ENCODE results near the gene ALDH5A1.

Gene ALDH5A1

DNA sequence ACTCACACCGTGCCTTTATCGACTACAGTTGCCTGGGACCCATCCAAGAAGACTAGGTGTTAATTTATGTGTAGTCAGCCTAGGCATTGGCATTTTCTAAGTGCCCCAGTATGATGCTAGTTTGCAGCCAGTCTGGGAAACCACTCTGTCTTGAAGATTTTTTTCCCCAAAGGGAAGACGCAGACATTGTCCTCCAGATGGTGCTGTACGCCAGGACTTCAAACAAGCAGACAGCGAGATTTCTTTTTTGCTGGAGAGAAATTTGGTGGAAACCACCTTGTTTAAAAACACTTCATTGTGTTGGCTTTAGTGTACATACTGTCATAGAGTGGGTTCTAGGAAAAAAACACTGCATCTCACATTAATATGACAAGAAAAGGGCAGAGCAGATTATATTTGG lies 30.0 kb downstream of the ALDH5A1 start:
- TF ChIP-seq, protein P1, sequence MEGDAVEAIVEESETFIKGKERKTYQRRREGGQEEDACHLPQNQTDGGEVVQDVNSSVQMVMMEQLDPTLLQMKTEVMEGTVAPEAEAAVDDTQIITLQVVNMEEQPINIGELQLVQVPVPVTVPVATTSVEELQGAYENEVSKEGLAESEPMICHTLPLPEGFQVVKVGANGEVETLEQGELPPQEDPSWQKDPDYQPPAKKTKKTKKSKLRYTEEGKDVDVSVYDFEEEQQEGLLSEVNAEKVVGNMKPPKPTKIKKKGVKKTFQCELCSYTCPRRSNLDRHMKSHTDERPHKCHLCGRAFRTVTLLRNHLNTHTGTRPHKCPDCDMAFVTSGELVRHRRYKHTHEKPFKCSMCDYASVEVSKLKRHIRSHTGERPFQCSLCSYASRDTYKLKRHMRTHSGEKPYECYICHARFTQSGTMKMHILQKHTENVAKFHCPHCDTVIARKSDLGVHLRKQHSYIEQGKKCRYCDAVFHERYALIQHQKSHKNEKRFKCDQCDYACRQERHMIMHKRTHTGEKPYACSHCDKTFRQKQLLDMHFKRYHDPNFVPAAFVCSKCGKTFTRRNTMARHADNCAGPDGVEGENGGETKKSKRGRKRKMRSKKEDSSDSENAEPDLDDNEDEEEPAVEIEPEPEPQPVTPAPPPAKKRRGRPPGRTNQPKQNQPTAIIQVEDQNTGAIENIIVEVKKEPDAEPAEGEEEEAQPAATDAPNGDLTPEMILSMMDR (tag by site-specific recombination; IDR thresholded peaks at IDR 0.05), result peak; percentile 37; the same call in 1 of the 2 replicates
- TF ChIP-seq ZNF549 (tag by site-specific recombination; IDR thresholded peaks at IDR 0.05) (no peak), ZNF654 (tag by site-specific recombination; IDR thresholded peaks at IDR 0.05; ENCODE audit: low read depth) (peak; percentile 72)
- H3K4me1 ChIP-seq (ENCODE audit: control insufficient read depth, insufficient read depth, low read length), result no peaks in the 10 kb centered on the region
- H3K9me3 ChIP-seq (ENCODE audit: control insufficient read depth, insufficient read depth, low read depth, low read length), result no peaks in the 10 kb centered on the region
- peaks cover 0 to 7% of the 10 kb centered on the region in 2 experiments; a peak in 1 of 3 replicates for H3K36me3 ChIP-seq (ENCODE audit: control insufficient read depth in 2 of 2, insufficient read depth in 1 of 2, low read length in 2 of 2)
- H3K4me3 ChIP-seq (ENCODE audit: low read depth, low read length), result no peak overlapping the region
- ChIA-PET POLR2A (interaction anchor here (0.7 kb wide), 1 partner anchor 88 kb away, joined by 4 read pairs; no protein-coding TSS in a partner anchor), CTCF (interaction anchor here (0.5 to 3.7 kb wide), 14 partner anchors 13 to 1221 kb away, joined by 3 to 32 read pairs (median 6); partner anchors contain the start of gene ALDH5A1)
- no peak overlapping the region for H3K27ac ChIP-seq (ENCODE audit: extremely low read depth, low read depth, low read length)

DNA sequence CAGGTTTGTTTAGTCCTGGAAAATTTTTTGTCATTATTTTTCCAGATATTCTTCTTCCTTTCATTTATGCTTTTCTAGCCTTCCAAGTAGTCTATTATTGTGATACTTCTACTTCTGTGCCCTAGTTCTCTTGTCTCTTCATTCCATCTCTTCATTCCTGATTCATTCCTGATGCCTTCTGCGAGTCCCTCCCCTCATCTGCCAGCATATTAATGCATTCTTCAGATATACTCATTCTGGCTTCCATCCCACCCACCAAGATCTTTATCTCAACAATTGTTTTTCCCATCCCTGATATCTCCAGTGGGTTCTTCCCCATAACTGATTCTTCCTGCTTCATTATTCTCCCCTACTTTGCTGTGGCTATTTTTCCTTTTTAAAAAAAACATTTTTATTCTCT lies 35.2 kb downstream of the ALDH5A1 start:
- TF ChIP-seq ZNF354C (tag by site-specific recombination; IDR thresholded peaks at IDR 0.05; ENCODE audit: borderline replicate concordance, low read depth) (no peak), ZBTB17 (tag by site-specific recombination; IDR thresholded peaks at IDR 0.05) (no peak), ZNF514 (tag by site-specific recombination; IDR thresholded peaks at IDR 0.05) (no peak), ZNF404 (tag by site-specific recombination; IDR thresholded peaks at IDR 0.05) (no peak), ZNF433 (tag by site-specific recombination; IDR thresholded peaks at IDR 0.05; ENCODE audit: low read depth) (no peak), ZNF473 (tag by site-specific recombination; IDR thresholded peaks at IDR 0.05) (no peak), ZFP41 (tag by site-specific recombination; IDR thresholded peaks at IDR 0.05; ENCODE audit: borderline replicate concordance) (no peak), ZXDB (tag by site-specific recombination; IDR thresholded peaks at IDR 0.05) (no peak), ZBTB20 (tag by site-specific recombination; IDR thresholded peaks at IDR 0.05) (no peak), ZFHX2 (tag by site-specific recombination; conservative IDR thresholded peaks at IDR 0.05) (no peak), ZNF610 (tag by site-specific recombination; IDR thresholded peaks at IDR 0.05; ENCODE audit: borderline replicate concordance) (no peak)
- TF ChIP-seq, protein P2, sequence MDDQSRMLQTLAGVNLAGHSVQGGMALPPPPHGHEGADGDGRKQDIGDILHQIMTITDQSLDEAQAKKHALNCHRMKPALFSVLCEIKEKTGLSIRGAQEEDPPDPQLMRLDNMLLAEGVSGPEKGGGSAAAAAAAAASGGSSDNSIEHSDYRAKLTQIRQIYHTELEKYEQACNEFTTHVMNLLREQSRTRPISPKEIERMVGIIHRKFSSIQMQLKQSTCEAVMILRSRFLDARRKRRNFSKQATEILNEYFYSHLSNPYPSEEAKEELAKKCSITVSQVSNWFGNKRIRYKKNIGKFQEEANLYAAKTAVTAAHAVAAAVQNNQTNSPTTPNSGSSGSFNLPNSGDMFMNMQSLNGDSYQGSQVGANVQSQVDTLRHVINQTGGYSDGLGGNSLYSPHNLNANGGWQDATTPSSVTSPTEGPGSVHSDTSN (CRISPR knock-in tag; IDR thresholded peaks at IDR 0.05), result no peak
- TF ChIP-seq, protein P3, sequence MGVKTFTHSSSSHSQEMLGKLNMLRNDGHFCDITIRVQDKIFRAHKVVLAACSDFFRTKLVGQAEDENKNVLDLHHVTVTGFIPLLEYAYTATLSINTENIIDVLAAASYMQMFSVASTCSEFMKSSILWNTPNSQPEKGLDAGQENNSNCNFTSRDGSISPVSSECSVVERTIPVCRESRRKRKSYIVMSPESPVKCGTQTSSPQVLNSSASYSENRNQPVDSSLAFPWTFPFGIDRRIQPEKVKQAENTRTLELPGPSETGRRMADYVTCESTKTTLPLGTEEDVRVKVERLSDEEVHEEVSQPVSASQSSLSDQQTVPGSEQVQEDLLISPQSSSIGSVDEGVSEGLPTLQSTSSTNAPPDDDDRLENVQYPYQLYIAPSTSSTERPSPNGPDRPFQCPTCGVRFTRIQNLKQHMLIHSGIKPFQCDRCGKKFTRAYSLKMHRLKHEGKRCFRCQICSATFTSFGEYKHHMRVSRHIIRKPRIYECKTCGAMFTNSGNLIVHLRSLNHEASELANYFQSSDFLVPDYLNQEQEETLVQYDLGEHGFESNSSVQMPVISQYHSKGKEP (tag by site-specific recombination; IDR thresholded peaks at IDR 0.05), result no peak
- TF ChIP-seq, protein P4, sequence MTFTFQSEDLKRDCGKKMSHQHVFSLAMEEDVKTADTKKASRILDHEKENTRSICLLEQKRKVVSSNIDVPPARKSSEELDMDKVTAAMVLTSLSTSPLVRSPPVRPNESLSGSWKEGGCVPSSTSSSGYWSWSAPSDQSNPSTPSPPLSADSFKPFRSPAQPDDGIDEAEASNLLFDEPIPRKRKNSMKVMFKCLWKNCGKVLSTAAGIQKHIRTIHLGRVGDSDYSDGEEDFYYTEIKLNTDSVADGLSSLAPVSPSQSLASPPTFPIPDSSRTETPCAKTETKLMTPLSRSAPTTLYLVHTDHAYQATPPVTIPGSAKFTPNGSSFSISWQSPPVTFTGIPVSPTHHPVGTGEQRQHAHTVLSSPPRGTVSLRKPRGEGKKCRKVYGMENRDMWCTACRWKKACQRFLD (tag by site-specific recombination; IDR thresholded peaks at IDR 0.05), result no peak
- TF ChIP-seq, protein P5, sequence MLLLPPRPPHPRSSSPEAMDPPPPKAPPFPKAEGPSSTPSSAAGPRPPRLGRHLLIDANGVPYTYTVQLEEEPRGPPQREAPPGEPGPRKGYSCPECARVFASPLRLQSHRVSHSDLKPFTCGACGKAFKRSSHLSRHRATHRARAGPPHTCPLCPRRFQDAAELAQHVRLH (tag by site-specific recombination; IDR thresholded peaks at IDR 0.05), result no peak
- TF ChIP-seq, protein P6, sequence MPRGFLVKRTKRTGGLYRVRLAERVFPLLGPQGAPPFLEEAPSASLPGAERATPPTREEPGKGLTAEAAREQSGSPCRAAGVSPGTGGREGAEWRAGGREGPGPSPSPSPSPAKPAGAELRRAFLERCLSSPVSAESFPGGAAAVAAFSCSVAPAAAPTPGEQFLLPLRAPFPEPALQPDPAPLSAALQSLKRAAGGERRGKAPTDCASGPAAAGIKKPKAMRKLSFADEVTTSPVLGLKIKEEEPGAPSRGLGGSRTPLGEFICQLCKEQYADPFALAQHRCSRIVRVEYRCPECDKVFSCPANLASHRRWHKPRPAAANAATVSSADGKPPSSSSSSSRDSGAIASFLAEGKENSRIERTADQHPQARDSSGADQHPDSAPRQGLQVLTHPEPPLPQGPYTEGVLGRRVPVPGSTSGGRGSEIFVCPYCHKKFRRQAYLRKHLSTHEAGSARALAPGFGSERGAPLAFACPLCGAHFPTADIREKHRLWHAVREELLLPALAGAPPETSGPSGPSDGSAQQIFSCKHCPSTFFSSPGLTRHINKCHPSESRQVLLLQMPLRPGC (tag by site-specific recombination; IDR thresholded peaks at IDR 0.05), result no peak
- no peaks in the 10 kb centered on the region for H3K9me3 ChIP-seq (ENCODE audit: control insufficient read depth, insufficient read depth, low read depth, low read length)
- peaks cover 7 to 12% of the 10 kb centered on the region in 2 experiments; a peak in 2 of 3 replicates for H3K36me3 ChIP-seq (ENCODE audit: control insufficient read depth in 2 of 2, insufficient read depth in 1 of 2, low read length in 2 of 2)
- no peak overlapping the region for H3K4me3 ChIP-seq (ENCODE audit: low read depth, low read length)
- CTCF ChIA-PET, result interaction anchor here (0.6 to 2.8 kb wide), 5 partner anchors 9 to 278 kb away, joined by 3 to 12 read pairs (median 4); no protein-coding TSS in a partner anchor
- no peaks in the 10 kb centered on the region for H3K4me1 ChIP-seq (ENCODE audit: control insufficient read depth, insufficient read depth, low read length)
- POLR2A ChIA-PET, result interaction anchor here (0.6 kb wide), 1 partner anchor 137 kb away, joined by 3 read pairs; the partner anchor contains the start of gene ACOT13
- H3K27ac ChIP-seq (ENCODE audit: extremely low read depth, low read depth, low read length), result no peak overlapping the region

Data from HEK293 (cell line).